WTC11 (cell line): ENCODE results near the gene FLOT2. TPM values are rescaled to one million over a fixed set of nuclear protein-coding genes. Genes with fewer than 3 reads are reported as not detected.

Experiments used
- ATAC-seq: fragments of 200-7000 bp; cut with Tn5 transposase; 2 replicates; pipeline ENCODE4 v1.10.0; 2021; ENCODE audit warnings: mild to moderate bottlenecking, moderate library complexity
- CTCF ChIA-PET: fragments of 300-600 bp; sonication (Branson Sonifier 250); formaldehyde crosslinking; loops from one replicate; lab custom pipeline; 2021; ENCODE audit warnings: antibody characterized with exemption; lab: Charles Lee
- POLR2A ChIA-PET: fragments of 350-600 bp; sonication (Branson Sonifier 250); formaldehyde crosslinking; loops from one replicate; lab custom pipeline; 2021; ENCODE audit warnings: antibody characterized with exemption; lab: Charles Lee
- DNase-seq: peaks from one replicate; pipeline ENCODE4 v3.0.0; 2021; ENCODE audit warnings: low spot score
- H3K27ac Mint-ChIP-seq: 2 replicates; pipeline ENCODE4 v1.8.0; 2021; ENCODE audit warnings: mixed read lengths
- H3K27me3 Mint-ChIP-seq: 2 replicates; pipeline ENCODE4 v1.8.0; 2021; ENCODE audit warnings: low read depth, mild to moderate bottlenecking, moderate library complexity, mixed read lengths
- H3K36me3 Mint-ChIP-seq: 2 replicates; pipeline ENCODE4 v1.8.0; 2021; ENCODE audit warnings: mixed read lengths
- H3K4me1 Mint-ChIP-seq: 2 replicates; pipeline ENCODE4 v1.8.0; 2022; ENCODE audit warnings: mixed read lengths
- H3K4me3 Mint-ChIP-seq: 2 replicates; pipeline ENCODE4 v1.8.0; 2021; ENCODE audit warnings: mild to moderate bottlenecking, moderate library complexity, mixed read lengths
- H3K9me3 Mint-ChIP-seq: 2 replicates; pipeline ENCODE4 v1.8.0; 2021; ENCODE audit warnings: mixed read lengths
- ATF1 ChIP-seq: sonication (generic); formaldehyde crosslinking; IDR thresholded peaks from 2 replicates; pipeline ENCODE4 v1.8.1; 2023; ENCODE audit warnings: mild to moderate bottlenecking, moderate library complexity, missing genetic modification reagents
- CREB1 ChIP-seq: sonication (generic); formaldehyde crosslinking; IDR thresholded peaks from 2 replicates; pipeline ENCODE4 v1.8.0; 2023; ENCODE audit warnings: mild to moderate bottlenecking, missing genetic modification reagents
- CREM ChIP-seq: sonication (generic); formaldehyde crosslinking; IDR thresholded peaks from 2 replicates; pipeline ENCODE4 v1.8.1; 2022; ENCODE audit warnings: mild to moderate bottlenecking, missing genetic modification reagents, moderate library complexity
- CTCF ChIP-seq: fragments of 200-600 bp; IDR thresholded peaks from 2 replicates; pipeline ENCODE4 v1.8.0; 2022; ENCODE audit warnings: antibody characterized with exemption
- ELF4 ChIP-seq: sonication (generic); formaldehyde crosslinking; IDR thresholded peaks from 2 replicates; pipeline ENCODE4 v1.8.1; 2022; ENCODE audit warnings: low read depth, mild to moderate bottlenecking, moderate library complexity, missing genetic modification reagents
- ESRRA ChIP-seq: sonication (generic); formaldehyde crosslinking; IDR thresholded peaks from 2 replicates; pipeline ENCODE4 v1.8.1; 2022; ENCODE audit warnings: mild to moderate bottlenecking, missing genetic modification reagents, borderline replicate concordance
- ETV6 ChIP-seq: sonication (generic); formaldehyde crosslinking; IDR thresholded peaks from 2 replicates; pipeline ENCODE4 v1.8.1; 2022; ENCODE audit warnings: mild to moderate bottlenecking, missing genetic modification reagents
- FOXP4 ChIP-seq: sonication (generic); formaldehyde crosslinking; IDR thresholded peaks from 2 replicates; pipeline ENCODE4 v1.8.0; 2022; ENCODE audit warnings: mild to moderate bottlenecking, missing genetic modification reagents
- GTF2I ChIP-seq: fragments of 250-450 bp; sonication (Bioruptor Pico); conservative IDR thresholded peaks from 2 replicates; pipeline ENCODE4 v1.4.0; 2021; ENCODE audit warnings: mild to moderate bottlenecking
- IRF2 ChIP-seq: sonication (generic); formaldehyde crosslinking; IDR thresholded peaks from 2 replicates; pipeline ENCODE4 v1.8.0; 2022; ENCODE audit warnings: low read depth, missing genetic modification reagents, borderline replicate concordance
- NFE2L1 ChIP-seq: sonication (generic); formaldehyde crosslinking; IDR thresholded peaks from 2 replicates; pipeline ENCODE4 v1.8.1; 2023; ENCODE audit warnings: missing genetic modification reagents
- SP1 ChIP-seq: sonication (generic); formaldehyde crosslinking; conservative IDR thresholded peaks from 2 replicates; pipeline ENCODE4 v1.8.1; 2022; ENCODE audit warnings: missing genetic modification reagents
- TEAD1 ChIP-seq: sonication (generic); formaldehyde crosslinking; IDR thresholded peaks from 2 replicates; pipeline ENCODE4 v1.8.0; 2022; ENCODE audit warnings: mild to moderate bottlenecking, missing genetic modification reagents
- ZBTB21 ChIP-seq: sonication (generic); formaldehyde crosslinking; IDR thresholded peaks from 2 replicates; pipeline ENCODE4 v1.8.1; 2023; ENCODE audit warnings: mild to moderate bottlenecking, missing genetic modification reagents, borderline replicate concordance
- ZMAT4 ChIP-seq: fragments of 250-450 bp; sonication (Bioruptor Pico); IDR thresholded peaks from 2 replicates; pipeline ENCODE4 v1.9.0; 2021; ENCODE audit warnings: mild to moderate bottlenecking
- ZNF121 ChIP-seq: sonication (generic); formaldehyde crosslinking; IDR thresholded peaks from 2 replicates; pipeline ENCODE4 v1.8.0; 2023; ENCODE audit warnings: missing genetic modification reagents
- ZNF232 ChIP-seq: sonication (generic); formaldehyde crosslinking; IDR thresholded peaks from 2 replicates; pipeline ENCODE4 v1.8.0; 2022; ENCODE audit warnings: mild to moderate bottlenecking, missing genetic modification reagents
- ZNF416 ChIP-seq: fragments of 250-450 bp; sonication (Bioruptor Pico); IDR thresholded peaks from 2 replicates; pipeline ENCODE4 v1.9.0; 2021; ENCODE audit warnings: mild to moderate bottlenecking, inconsistent platforms
- ZNF423 ChIP-seq: fragments of 250-450 bp; sonication (Bioruptor Pico); IDR thresholded peaks from 2 replicates; pipeline ENCODE4 v2.1.2; 2022; ENCODE audit warnings: mild to moderate bottlenecking, moderate library complexity
- total RNA-seq: library from RNA; stranded (reverse); gene quantifications from 3 replicates; pipeline ENCODE4 v1.2.3, GENCODE V29; 2021

FLOT2 gene
- total RNA-seq, 1 experiment from 2014 or later: 139 TPM

- TF ChIP-seq CREB1 (CRISPR knock-in tag) (no peak), ATF1 (CRISPR knock-in tag) (0 out of 2 replicates have a peak, but pooled peaks have one; percentile 40), SP1 (CRISPR knock-in tag) (peak; percentile 90; the same call in 1 of the 2 replicates), ESRRA (CRISPR knock-in tag) (peak; percentile 89), ZNF423 (CRISPR knock-in tag) (peak; percentile 97), CREM (peak; percentile 82), ZMAT4 (CRISPR knock-in tag) (peak; percentile 31; the same call in 1 of the 2 replicates), FOXP4 (peak; percentile 76), ELF4 (no peak), ZNF121 (CRISPR knock-in tag) (peak; percentile 2; the same call in 1 of the 2 replicates), NFE2L1 (0 out of 2 replicates have a peak, but pooled peaks have one; percentile 70), ZBTB21 (CRISPR knock-in tag) (no peak; the same call in 1 of the 2 replicates)
These were observed at the start of gene FLOT2 (continued) for GRCh38 chr17:28896884-28897768.

GRCh38 chr17:28946239-28946638 is 48.7 kb upstream of the FLOT2 start:
- no peak for DNase-seq

GRCh38 chr17:28944862-28945741 is 47.6 kb upstream of the FLOT2 start:
- CTCF ChIA-PET: interaction anchor here (1.3 to 5.5 kb wide), 2 partner anchors 8 to 171 kb away, joined by 5 to 39 read pairs; no protein-coding TSS in a partner anchor
- POLR2A ChIA-PET: no interaction called here
- H3K9me3 Mint-ChIP-seq: no peaks in the 10 kb centered on the region
- H3K4me1 Mint-ChIP-seq: peaks cover 39% of the 10 kb centered on the region
- TF ChIP-seq CTCF (no peak), TEAD1 (CRISPR knock-in tag) (no peak), GTF2I (CRISPR knock-in tag) (0 out of 2 replicates have a peak, but pooled peaks have one; percentile 18), ETV6 (no peak), ZNF121 (CRISPR knock-in tag) (peak; percentile 95), ZNF416 (CRISPR knock-in tag) (no peak)
- TF ChIP-seq, all 79 proteins: peak for 2
- Mint-ChIP-seq H3K27ac (peak overlapping the region; percentile 64), H3K27me3 (no peaks in the 10 kb centered on the region), H3K36me3 (peaks cover 35% of the 10 kb centered on the region), H3K4me3 (no peak overlapping the region)
- ATAC-seq (no peak), DNase-seq (no peak)

More at GRCh38 chr17:28946239-28946638, 48.7 kb upstream of the FLOT2 start:
- Mint-ChIP-seq H3K36me3 (peaks cover 35% of the 10 kb centered on the region), H3K27me3 (no peaks in the 10 kb centered on the region), H3K9me3 (no peaks in the 10 kb centered on the region), H3K4me1 (peaks cover 28% of the 10 kb centered on the region), H3K27ac (peak overlapping the region; percentile 91), H3K4me3 (no peak overlapping the region)
- CTCF ChIA-PET: interaction anchor here (5.5 kb wide), 1 partner anchor 170 kb away, joined by 39 read pairs; no protein-coding TSS in a partner anchor
- POLR2A ChIA-PET: no interaction called here
- no peak for ATAC-seq
- TF ChIP-seq ZNF232 (CRISPR knock-in tag) (no peak), ELF4 (no peak), IRF2 (no peak)
